NCI-H2196 treated with DMSO at 0.1 percent for 48 hours (cell line): ENCODE data around the gene FLT4.
A peak's percentile ranks its signal among the peaks of the same experiment; 100 is the strongest.

ENCODE experiments used
- DNase-seq: peaks from one replicate; lab custom pipeline; 2025; ENCODE audit not compliant: unreplicated experiment; lab: John Stamatoyannopoulos, UW

Gene FLT4

DNA sequence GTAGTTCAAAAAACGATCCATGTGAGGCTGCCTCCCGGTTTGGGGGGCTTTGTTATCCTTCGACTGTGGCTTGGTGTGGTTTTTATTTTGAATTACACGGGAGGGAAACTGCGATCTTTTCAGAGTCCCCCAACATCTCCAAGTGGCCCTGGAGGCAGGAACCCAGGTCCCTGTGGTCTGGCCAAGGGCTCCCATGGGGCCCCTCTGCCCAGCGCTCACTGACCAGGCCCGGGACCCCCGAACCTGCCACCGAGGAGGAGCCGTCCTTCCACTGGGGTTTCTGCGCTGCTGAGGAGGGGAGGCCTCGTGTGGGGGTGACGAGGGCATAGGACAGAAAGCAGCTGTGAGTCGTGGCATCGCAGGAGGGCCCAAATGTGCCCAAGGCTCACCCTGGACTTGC is 40.0 kb downstream of the FLT4 start:
- no peak for DNase-seq

DNA sequence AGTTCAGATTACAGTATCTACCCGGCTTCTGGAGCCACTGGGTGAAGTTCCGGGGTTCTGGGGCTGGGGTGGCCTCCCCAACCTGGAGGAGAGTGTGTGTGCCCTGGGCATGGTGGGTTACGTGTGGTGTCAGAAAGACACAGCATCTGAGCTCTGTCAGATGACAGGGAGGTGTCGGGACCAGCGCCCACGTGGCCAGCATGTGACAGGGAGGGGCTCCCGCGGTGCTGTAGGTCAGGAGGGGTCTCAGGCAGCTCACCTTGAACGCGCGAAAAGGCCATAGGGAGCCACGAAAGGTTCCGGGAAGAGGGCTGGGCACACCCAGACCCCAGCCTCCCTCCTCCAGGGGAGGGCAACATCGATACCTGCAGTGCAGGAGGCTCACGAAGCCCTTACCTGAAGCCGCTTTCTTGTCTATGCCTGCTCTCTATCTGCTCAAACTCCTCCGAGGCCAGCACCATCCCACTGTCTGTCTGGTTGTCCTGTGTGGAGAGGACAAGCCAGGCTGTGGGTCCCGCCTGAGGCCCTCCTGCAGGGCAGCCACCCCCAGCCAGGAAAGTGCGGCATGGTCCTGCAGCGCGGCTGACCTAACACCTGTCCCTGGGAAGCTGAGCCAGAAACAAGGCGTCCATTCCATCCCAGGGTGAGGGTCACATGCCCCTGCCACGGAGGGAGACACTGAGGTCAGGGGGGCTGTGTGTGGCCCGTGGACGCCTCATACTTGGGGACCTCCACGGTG is 40.7 kb downstream of the FLT4 start:
- no peak for DNase-seq

DNA sequence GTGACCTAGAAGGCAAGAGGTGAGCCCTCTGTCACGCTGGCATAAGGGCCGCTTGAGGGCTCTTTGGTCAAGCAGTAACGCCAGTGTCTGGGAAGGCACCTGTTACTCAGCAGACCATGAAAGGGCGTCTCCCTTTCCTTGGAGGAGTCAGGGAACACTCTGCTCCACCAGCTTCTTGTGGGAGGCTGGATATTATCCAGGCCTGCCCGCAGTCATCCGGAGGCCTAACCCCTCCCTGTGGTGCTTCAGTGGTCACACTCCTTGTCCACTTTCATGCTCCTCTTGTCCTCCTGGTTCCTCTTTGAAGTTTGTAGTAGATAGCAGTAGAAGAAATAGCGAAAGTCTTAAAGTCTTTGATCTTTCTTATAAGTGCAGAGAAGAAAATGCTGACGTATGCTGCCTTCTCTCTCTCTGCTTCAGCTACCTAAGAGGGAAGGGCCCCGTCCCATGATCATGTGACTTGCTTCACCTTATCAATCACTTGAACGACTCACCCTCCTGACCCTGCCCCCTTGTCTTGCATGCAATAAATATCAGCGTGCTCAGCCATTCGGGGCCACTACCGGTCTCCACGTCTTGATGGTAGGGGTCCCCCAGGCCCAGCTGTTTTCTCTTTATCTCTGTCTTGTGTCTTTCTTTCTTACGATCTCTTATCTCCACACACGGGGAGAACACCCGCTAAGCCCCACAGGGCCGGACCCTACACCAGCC is 41.4 kb downstream of the FLT4 start:
- no peak for DNase-seq

DNA sequence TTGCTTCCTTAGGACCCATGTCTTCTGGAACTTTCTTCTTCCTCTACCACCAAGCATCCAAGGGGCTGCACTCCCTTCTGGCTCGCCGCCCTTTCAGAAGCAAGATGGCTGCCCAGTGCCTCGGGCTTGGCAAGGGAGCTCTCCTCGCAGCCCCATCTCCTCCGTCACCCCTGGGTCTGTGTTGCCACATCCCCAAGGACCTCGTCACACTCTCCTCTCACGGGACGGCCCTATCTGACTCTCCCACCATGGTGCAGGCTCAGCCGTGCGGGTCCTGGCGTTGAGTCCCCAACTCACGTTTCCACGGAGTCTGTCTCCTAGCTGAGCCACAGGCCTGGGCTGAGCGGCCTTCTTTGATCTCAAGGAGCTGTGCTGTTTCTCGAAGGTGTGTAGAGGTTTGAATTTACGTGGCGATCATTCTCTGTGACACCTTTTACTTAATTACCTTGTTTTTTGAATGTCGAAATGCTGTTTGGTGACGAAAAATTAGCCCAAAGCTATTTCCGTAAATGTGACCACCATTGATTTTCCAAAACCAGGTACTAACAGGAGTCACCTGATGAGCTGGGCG is 43.1 kb downstream of the FLT4 start:
- no peak for DNase-seq

DNA sequence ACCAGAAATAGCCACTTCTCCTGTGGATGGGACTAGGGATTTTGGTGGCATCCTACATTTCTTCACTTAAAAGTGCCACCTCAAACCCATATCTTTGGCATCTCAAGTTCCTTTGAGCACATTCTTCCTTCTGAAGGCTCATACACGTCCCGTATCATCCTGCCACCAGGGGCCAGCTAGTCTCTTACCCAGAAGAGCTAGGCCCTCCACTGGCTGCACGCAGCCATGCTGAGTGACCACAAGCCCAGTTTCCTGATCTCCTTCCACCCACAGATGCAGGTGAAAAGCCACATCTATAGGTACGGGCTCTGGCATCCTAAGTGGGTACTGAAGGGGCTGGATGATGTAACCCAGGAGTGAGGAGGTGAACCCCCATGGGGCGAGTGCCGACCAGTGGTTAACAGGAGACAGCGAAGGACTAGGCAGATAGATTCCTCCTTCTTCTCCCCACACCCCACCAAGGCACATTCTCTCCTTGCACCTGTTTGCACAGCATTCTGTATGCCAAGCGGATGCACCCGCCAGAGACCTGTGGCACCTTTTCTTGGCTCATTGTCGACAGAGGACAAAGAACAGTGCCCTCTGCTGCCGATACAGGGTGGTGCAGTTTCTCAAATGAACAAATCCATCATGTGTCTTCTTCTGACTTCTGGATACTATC is 43.7 kb downstream of the FLT4 start:
- DNase-seq, result peak; percentile 64

DNA sequence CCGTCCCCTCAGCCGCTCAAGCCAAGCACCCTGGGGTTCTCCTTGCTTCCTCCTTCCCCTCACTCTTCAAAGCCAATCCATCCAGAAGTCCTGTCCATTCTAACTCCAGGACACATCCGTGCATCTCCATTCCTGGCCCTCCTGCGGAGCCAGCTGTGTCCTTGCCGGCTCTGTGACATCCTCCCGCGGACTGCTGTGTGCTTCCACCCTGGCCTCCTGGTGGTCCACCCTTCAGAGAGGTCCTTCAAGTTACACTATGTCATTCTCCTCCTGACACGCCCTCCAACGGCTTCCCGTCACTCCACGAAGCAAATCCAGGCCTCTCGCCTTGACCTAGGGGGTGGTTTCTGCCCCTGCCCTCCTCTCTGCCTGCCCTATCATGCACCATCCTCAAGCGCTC is 45.1 kb downstream of the FLT4 start:
- no peak for DNase-seq

DNA sequence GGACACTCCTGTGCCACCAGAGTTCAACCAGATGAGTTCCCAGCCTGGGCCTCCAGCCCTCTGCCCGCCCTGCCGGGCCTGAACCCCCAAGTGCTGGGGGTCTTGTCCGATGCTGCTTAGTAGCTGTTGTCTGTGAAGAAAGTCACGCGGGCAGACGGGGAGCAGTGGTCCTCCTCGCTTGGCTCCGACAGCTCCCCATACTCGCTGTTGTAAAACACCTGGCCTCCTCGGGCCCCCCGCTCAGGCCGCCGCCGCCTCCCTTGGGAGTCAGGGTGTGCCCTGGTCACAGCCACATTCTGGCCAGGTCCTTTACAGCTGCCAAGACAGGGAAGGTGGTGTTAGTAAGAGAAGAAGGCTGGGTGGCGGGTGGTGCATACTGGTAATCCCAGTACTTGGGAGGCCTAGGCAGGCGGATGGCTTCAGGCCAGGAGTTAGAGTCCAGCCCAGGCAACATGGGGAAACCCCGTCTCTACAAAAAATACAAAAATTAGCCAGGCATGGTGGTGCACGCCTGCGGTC is 46.3 kb downstream of the FLT4 start:
- no peak for DNase-seq

DNA sequence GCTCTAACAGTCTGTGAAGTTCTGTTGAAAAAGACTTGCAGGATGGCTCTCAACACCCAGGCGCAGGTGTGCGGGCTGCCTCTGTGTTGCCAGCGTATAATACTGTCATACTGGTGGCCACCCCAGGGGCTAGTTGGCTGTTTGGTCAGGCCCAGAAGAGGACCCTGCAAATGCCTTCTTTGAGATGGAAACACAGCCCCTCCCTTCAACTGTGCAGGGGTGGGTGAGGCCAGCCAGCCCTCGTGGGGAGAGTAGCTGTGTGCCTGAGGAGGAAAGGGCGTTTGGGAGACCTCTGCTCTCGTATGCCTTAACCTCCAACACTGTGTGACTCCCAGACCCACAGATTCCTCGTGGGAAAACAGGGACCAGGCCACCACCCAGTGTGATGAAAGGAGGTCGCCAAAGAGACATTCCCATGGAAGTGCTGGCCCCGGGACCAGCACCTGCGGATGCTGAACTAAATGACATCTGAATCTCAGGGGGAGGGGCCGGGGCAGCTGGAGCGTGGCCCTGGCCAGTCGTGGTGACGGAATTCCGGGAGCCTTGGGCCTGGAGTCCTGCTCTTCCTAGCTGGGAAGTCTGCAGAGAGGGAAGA is 46.8 kb downstream of the FLT4 start:
- no peak for DNase-seq

DNA sequence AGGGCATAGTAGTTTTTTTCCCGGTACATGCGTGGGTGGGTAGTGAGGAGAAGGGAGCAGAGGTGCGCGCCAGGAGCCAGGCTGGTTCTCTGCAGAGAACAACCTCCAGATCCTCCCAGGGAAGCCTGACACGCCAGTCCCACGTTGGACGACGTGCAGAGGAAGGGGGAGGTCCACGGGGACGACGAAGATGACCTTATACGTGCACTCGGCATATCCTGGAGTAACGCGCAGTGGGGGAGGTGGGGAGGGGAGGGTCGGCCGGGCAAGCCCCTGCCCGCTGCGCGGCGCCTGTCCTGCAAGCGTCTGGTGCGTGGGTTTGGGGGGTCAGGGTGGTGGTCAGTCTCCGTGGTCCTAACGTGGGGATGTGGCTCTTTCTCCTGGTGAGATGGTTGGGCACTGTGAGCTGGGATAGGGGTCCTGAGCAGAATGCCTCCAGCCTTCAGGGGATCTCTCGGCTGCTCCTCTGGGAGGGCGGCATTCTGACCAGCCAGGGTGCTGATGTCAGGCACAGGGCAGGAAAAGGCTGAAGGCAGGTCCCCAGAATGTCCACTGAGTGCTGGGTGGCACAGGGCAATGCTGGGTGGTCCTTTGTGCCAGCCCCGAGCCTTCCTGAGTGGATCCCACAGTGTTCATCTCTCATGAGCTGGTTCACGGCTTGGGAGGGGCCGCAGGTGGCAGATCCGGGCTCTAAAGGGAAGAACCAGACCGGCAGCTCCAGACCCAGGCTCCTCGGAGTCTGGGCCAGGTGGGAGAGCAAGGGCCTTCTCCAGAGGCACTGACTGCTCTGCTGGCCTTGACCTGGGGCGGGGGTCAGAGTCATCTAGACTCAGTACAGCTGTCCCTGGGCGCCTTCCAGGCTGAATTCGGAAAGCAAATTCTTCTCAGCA is 47.6 kb downstream of the FLT4 start:
- DNase-seq, result no peak

DNA sequence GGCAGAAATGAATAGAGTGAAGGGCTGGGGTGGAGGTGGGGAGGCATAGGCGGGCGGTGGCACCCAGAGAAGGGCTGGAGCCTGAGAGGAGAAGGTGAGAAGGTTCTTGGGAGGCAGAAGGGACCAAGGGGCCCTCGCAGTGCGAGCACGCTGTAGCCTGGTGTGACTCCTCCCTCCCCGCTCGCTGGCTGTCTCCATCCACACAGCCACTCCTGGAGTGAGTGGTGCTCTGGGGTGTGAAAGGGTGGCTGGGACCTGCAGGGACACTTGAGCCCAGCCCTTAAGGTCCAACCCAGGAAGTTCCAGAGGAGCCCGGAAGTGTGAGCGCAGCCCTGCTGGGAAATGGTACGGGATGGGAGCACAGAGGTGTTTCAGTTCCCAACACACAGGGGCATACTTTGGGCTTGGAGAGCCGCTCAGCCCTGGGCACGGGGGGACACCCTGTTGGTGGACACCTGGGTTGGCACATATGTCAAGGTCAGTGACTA is 48.8 kb downstream of the FLT4 start:
- DNase-seq, result no peak

DNA sequence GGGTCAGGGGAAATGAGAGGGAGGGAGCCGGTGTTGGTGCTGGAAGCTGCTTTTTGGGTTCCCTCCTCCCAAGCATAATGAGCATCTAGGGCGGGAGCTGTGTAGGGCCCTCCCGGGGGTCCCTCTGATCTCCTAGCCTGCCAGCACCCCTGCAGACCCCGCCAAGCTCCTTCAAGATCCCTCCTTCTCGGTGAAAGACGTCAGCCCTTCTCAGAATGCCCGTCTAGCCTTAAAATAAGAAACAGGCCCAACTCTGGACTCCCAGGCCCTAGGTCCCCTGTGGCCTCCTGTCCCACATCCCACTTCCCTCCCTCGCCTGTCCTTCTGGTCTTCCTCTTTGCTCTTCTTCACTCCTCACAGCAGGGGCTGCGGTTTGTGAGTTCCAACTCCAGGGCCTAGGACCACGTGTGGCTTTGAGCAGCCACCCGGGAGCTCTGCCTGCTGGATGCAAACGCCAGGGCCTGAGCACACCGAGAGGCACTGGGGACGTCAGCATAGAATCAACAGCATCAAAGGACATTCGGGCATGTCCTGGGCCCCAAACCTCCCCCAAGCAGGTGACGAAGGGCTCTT is 49.3 kb downstream of the FLT4 start:
- DNase-seq, result no peak

DNA sequence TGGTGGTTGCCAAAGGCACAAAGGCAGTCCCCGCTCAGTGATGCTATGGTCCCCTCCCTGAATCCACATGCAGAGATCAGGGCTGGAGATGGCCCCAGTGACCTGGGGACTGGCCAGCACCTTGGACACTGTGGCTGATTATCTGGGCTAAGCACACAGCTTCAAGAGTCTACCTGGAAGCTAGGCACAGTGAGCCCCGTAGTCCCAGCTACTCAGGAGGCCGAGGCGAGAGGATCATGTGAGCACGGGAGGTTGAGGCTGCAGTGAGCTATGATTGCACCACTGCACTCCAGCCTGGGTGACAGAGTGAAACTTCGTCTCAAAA is 49.8 kb downstream of the FLT4 start:
- no peak for DNase-seq

DNA sequence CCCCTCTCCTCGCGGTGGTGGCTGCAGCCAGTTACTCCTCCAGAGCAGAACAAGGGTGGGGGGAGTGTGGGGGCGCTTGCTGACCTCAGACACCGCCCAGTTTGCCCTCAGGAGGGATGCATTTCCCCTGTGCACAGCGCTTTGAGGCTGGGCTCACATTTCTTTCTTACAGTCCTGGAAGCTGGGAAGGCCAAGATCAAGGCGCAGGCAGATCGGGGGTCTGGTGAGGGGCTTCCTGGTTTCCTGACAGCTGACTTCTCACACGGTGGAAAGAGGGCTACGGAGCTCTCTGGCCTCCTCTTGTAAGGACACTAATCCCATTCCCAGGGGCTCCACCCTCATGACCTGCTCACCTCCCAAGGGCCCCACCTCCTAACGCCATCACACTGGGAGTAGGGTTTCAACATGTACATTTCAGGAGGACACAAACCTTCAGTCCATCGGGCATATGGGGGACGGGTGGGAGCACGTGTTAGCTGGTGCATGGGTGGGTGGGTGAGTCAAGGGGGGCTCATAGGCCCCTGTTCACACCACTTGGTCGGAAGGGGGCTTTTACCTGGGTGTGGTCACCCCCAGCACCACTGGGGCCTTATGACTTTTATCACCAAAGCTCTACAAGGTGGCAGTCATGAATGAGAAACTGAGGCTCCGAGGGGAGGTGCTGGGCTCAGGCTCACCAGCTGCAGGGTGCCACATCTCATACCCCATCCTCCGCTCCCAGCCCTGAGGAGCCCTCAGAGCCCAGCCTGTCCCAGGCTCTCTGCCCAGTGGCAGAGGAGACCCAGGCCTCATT is 50.4 kb downstream of the FLT4 start:
- DNase-seq, result no peak

DNA sequence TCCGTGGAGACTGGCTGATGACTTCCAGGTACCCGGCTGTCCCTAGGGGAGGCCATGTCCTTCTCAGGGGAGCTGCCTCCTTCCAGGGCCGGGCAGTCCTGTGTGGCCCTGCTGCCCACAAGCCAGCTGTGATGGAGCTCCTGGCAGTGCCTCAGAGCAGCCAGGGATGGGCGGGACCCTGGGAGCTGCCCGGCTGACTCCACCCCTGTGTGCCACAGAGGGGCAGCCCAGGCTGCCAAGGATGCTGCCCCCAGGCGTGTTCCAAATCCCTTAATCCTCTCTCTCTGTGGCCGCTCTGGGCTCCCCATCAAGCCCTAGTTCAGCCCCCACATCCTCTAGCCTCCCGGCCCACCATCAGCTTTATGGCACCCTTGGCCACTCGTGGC is 51.1 kb downstream of the FLT4 start:
- DNase-seq, result no peak

DNA sequence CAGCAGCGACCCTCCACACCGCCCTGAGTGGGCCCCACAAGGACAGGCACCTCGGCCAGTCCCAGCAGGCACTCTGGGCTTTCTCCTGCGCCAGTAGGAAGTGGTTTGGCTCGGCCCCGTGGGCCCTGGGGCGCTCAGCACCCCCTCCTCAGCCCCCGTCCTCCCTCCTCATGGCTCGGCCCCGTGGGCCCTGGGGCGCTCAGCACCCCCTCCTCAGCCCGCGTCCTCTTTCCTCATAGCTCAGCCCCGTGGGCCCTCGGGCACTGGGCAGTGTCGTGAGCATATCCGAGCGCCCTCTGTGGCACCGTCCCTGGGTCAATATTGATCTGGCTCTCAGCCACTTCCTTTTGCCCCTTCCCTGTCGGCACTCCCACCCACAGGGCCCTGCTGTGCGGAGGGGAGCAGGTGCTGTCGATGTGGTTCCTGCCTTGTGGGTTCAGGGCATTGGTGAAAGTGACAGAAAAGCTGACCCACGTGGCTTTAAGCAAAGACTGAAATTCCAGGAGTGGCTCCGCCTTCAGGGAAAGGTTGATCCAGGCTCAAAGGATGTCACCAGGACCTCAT is 52.6 kb downstream of the FLT4 start:
- DNase-seq, result no peak

DNA sequence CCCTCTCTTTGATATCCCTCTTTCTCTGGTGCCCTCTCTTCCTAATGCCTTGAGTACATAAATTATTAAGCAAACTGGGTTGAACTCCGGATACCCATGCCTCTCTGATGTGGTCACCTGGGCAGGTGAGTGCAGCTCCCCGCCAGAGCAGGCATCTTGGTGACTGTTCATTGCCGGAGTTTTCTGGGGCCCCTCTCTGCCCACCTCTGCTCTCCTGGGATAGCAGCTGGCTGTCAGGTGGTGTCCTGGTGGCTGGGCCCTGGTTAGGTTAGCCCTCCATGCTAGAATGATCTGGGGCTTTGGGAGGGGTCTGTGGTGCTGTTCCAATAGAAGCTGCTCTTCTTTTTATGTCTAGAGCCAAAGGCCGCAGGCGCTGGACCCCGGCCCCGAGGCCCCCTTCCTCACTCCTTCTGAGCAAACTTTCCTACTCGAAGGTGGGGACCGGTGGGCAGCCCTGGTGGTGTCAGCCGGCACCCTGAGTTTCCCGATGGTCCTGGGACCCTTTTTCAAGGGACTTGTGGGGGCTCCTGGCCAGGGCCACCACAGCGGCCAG is 53.2 kb downstream of the FLT4 start:
- DNase-seq, result no peak

DNA sequence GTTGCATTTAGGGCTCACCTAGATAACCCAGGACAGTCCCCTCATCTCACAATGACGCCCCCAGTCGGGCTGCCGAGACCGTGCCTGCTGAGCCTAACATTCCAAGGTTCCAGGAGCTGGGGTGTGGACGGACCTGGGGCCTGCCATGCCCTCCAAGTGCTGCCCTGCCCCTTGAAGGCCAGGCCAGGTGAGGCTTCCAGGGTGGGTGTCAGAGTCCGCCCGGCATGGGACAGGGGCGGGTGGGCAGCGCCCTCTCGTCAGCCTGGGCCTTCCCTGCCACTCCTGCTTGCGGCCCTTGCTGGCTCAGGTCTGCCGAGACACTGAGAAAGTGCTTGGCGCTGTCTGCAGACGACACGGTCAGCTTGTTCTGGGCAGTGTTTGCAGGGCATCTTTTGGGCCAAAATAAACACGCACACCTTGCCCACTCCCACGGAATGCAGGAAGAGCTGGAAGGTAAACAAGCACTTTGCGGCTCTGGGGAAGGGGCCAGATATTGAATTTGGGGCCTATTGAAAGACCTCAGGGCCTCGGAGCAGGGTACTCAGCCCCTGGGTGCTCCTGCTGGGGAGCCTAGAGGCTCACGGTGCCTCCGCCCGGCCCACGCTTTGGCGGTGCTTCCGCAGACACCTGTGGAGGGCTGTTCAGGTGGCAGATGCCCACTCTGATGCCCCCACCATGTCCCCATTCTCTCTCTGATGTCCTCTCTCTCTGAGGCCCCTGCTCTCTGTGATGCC is 53.9 kb downstream of the FLT4 start:
- DNase-seq, result no peak

DNA sequence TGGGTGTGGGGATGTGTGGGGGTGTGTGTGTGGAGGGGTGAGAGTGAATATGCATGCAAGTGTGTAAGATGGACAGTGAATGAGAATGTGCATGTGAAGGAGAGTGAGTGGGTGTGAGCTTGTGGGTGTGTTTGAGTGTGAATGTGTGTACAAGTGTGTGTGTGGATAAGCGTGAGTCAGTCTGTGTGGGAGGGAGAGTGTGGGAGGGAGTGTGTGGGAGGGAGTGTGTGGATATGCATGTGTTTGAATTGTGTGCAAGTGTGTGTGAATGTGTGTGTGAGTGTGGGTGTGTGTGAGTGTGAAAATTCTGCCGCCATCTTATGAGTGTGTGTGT is 54.4 kb downstream of the FLT4 start:
- no peak for DNase-seq
